SK-N-SH (cell line): ENCODE measurements around the gene PROM1. TPM values are rescaled to one million over a fixed set of nuclear protein-coding genes. Genes with fewer than 3 reads are reported as not detected.

ENCODE experiments used
- CTCF ChIA-PET: fragments of 300-600, 350-600 bp; formaldehyde crosslinking; extraction: SDS; loops from one replicate; lab custom pipeline; 2021; lab: Yijun Ruan, JAX
- POLR2A ChIA-PET: fragments of 350-600 bp; sonication (Branson Sonifier 250); formaldehyde crosslinking; extraction: SDS; loops from one replicate; lab custom pipeline; 2020; ENCODE audit warnings: antibody characterized with exemption, inconsistent platforms; lab: Yijun Ruan, JAX
- DNase-seq: peaks from one replicate; pipeline ENCODE4 v3.0.0; 2012
- H2AFZ ChIP-seq: fragments of 200-600 bp; sonication (generic); 2 replicates; pipeline ENCODE4 v1.8.1; 2016; ENCODE audit warnings: antibody characterized with exemption, mild to moderate bottlenecking, low read depth
- H3F3A ChIP-seq: fragments of 200-600 bp; sonication (generic); replicated peaks from 2 replicates; pipeline ENCODE3; 2016; ENCODE audit warnings: antibody characterized with exemption, mild to moderate bottlenecking; ENCODE audit not compliant: insufficient read depth
- H3K27ac ChIP-seq, 2 experiments: fragments of 200-500 bp in 1 of 2; fragments of 200-600 bp in 1 of 2; sonication (Bioruptor generic) in 1 of 2; sonication (generic), shearing (Covaris generic) in 1 of 2; 2 replicates each; pipeline versions ENCODE4 v1.5.1 to v1.6.1; 2014 to 2016; ENCODE audit warnings: low read depth in 2 of 2, inconsistent platforms in 1 of 2, low read length in 1 of 2, mild to moderate bottlenecking in 1 of 2, mixed read lengths in 1 of 2
- H3K27me3 ChIP-seq: fragments of 200-600 bp; sonication (generic), shearing (Covaris generic); 2 replicates; pipeline ENCODE4 v1.6.1; 2016; ENCODE audit warnings: mixed run types; ENCODE audit not compliant: insufficient read depth
- H3K36me3 ChIP-seq, 2 experiments: fragments of 200-500 bp in 1 of 2; fragments of 200-600 bp in 1 of 2; sonication (Bioruptor generic) in 1 of 2; sonication (generic) in 1 of 2; replicated peaks in 1 of 2; 2 replicates each; pipeline versions ENCODE3 to v1.5.1; 2014 to 2016; ENCODE audit warnings: low read length in 1 of 2, mild to moderate bottlenecking in 1 of 2; ENCODE audit not compliant: insufficient read depth in 2 of 2, control insufficient read depth in 1 of 2
- H3K4me1 ChIP-seq, 2 experiments: fragments of 200-500 bp in 1 of 2; fragments of 200-600 bp in 1 of 2; sonication (Bioruptor generic) in 1 of 2; sonication (generic), shearing (Covaris generic) in 1 of 2; 2 replicates each; pipeline versions ENCODE4 v1.5.1 to v1.6.1; 2014 to 2016; ENCODE audit warnings: low read depth in 1 of 2, low read length in 1 of 2, mixed run types in 1 of 2; ENCODE audit not compliant: insufficient read depth in 2 of 2, control insufficient read depth in 1 of 2
- H3K4me2 ChIP-seq: fragments of 200-600 bp; sonication (generic), shearing (Covaris generic); 2 replicates; pipeline ENCODE4 v1.6.1; 2017; ENCODE audit warnings: mixed run types
- H3K4me3 ChIP-seq, 2 experiments: fragments of 200-500 bp in 1 of 2; fragments of 200-600 bp in 1 of 2; sonication (Bioruptor generic) in 1 of 2; sonication (generic), shearing (Covaris generic) in 1 of 2; 2 replicates each; pipeline versions ENCODE4 v1.5.1 to v1.8.1; 2014 to 2016; ENCODE audit warnings: low read depth in 2 of 2, inconsistent platforms in 1 of 2, low read length in 1 of 2, mild to moderate bottlenecking in 1 of 2, mixed read lengths in 1 of 2, moderate library complexity in 1 of 2
- H3K79me2 ChIP-seq: fragments of 200-600 bp; sonication (generic); 2 replicates; pipeline ENCODE4 v1.8.1; 2017; ENCODE audit warnings: mild to moderate bottlenecking; ENCODE audit not compliant: insufficient read depth
- H3K9ac ChIP-seq: fragments of 200-600 bp; sonication (generic); 2 replicates; pipeline ENCODE4 v1.6.1; 2017; ENCODE audit warnings: mixed run types
- H3K9me2 ChIP-seq: fragments of 200-600 bp; sonication (generic); 2 replicates; pipeline ENCODE4 v1.6.1; 2017; ENCODE audit warnings: mixed run types
- H3K9me3 ChIP-seq: fragments of 200-600 bp; sonication (generic); 2 replicates; pipeline ENCODE4 v1.6.1; 2017; ENCODE audit warnings: mixed run types, mild to moderate bottlenecking, moderate library complexity
- H4K20me1 ChIP-seq: fragments of 200-600 bp; sonication (generic); 2 replicates; pipeline ENCODE4 v1.6.1; 2017; ENCODE audit warnings: mild to moderate bottlenecking, mixed run types; ENCODE audit not compliant: insufficient read depth
- ELF1 ChIP-seq: IDR thresholded peaks from 2 replicates; pipeline ENCODE4 v1.4.0; 2012
- FOXM1 ChIP-seq: IDR thresholded peaks from 2 replicates; pipeline ENCODE4 v1.4.0; 2012; ENCODE audit warnings: low read depth, mild to moderate bottlenecking
- GABPA ChIP-seq: IDR thresholded peaks from 2 replicates; pipeline ENCODE4 v1.4.0; 2012; ENCODE audit warnings: low read depth, mild to moderate bottlenecking
- NFIC ChIP-seq: IDR thresholded peaks from 2 replicates; pipeline ENCODE4 v1.4.0; 2012; ENCODE audit warnings: borderline replicate concordance
- RAD21 ChIP-seq: IDR thresholded peaks from 2 replicates; pipeline ENCODE4 v1.6.1; 2012; ENCODE audit warnings: mild to moderate bottlenecking, low read length
- RCOR1 ChIP-seq: fragments of 150-350 bp; IDR thresholded peaks from 2 replicates; pipeline ENCODE4 v1.6.1; 2017; ENCODE audit warnings: antibody characterized with exemption, low read length
- REST ChIP-seq: IDR thresholded peaks from 2 replicates; pipeline ENCODE4 v1.6.1; 2012; ENCODE audit warnings: mild to moderate bottlenecking, low read depth, low read length, moderate library complexity
- RXRA ChIP-seq: IDR thresholded peaks from 2 replicates; pipeline ENCODE4 v1.4.0; 2012; ENCODE audit warnings: low read depth, mild to moderate bottlenecking, borderline replicate concordance
- SIN3A ChIP-seq: IDR thresholded peaks from 2 replicates; pipeline ENCODE4 v1.6.1; 2012; ENCODE audit warnings: low read depth, mild to moderate bottlenecking, low read length, moderate library complexity, borderline replicate concordance
- USF2 ChIP-seq: fragments of 150-350 bp; IDR thresholded peaks from 2 replicates; pipeline ENCODE4 v1.6.1; 2017; ENCODE audit warnings: antibody characterized with exemption, low read length, low read depth, borderline replicate concordance
- ZBTB33 ChIP-seq: IDR thresholded peaks from 2 replicates; pipeline ENCODE4 v1.4.0; 2012; ENCODE audit warnings: low read depth, borderline replicate concordance
- WGBS: methylation state at CpG from one replicate; pipeline ENCODE4 v1.1.6; 2017; ENCODE audit warnings: low lambda C conversion rate; 5-methylcytosine and 5-hydroxymethylcytosine counted together
- polyA plus RNA-seq, 3 experiments: library from polyadenylated mRNA; depleted of rRNA; stranded (reverse); fragments of >200 nt; gene quantifications; 2 replicates each; pipeline ENCODE4 v1.2.3, GENCODE V29; 2012
- TF ChIP-seq, protein P1 (sequence below): IDR thresholded peaks from 2 replicates; pipeline ENCODE4 v1.4.0; 2012; ENCODE audit warnings: low read depth
- TF ChIP-seq, protein P2 (sequence below): fragments of 150-350 bp; IDR thresholded peaks from 2 replicates; pipeline ENCODE4 v1.6.1; 2016; ENCODE audit warnings: mild to moderate bottlenecking, low read depth, low read length

The PROM1 gene
- polyA plus RNA-seq, 1 of the 3 experiments (the other 2 are of a cell fraction) = not detected

- ChIA-PET CTCF (interaction anchor here (0.9 to 1.2 kb wide), 2 partner anchors 80 to 130 kb away, joined by 3 read pairs; no protein-coding TSS in a partner anchor), POLR2A (no interaction called here)
- DNase-seq = no peak
- Histone ChIP-seq H3K36me3 (no peaks in the 10 kb centered on the region), H3K9ac (no peak overlapping the region), H3K4me3 (no peak overlapping the region), H4K20me1 (no peaks in the 10 kb centered on the region), H3K4me2 (no peak overlapping the region), H3K79me2 (no peaks in the 10 kb centered on the region), H3K9me2 (no peaks in the 10 kb centered on the region), H3K9me3 (no peaks in the 10 kb centered on the region), H3K4me1 (no peaks in the 10 kb centered on the region; a peak in 1 of 4 replicates), H3F3A (no peaks in the 10 kb centered on the region), H3K27ac (no peak overlapping the region), H3K27me3 (peaks cover 7% of the 10 kb centered on the region; the same call in 1 of the 2 replicates), H2AFZ (no peak overlapping the region)
- 65% methylated on average over 5 of the region's 8 CpGs for WGBS
- TF ChIP-seq NFIC (no peak), USF2 (no peak), RAD21 (no peak), FOXM1 (no peak), REST (no peak), RXRA (no peak), RCOR1 (no peak), SIN3A (no peak), ZBTB33 (no peak), ELF1 (no peak), GABPA (no peak)
- TF ChIP-seq, protein P1, sequence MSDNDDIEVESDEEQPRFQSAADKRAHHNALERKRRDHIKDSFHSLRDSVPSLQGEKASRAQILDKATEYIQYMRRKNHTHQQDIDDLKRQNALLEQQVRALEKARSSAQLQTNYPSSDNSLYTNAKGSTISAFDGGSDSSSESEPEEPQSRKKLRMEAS = no peak
- TF ChIP-seq, protein P2, sequence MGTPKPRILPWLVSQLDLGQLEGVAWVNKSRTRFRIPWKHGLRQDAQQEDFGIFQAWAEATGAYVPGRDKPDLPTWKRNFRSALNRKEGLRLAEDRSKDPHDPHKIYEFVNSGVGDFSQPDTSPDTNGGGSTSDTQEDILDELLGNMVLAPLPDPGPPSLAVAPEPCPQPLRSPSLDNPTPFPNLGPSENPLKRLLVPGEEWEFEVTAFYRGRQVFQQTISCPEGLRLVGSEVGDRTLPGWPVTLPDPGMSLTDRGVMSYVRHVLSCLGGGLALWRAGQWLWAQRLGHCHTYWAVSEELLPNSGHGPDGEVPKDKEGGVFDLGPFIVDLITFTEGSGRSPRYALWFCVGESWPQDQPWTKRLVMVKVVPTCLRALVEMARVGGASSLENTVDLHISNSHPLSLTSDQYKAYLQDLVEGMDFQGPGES = no peak
Observed at GRCh38 chr4:16075975-16076757, 7.7 kb downstream of the PROM1 start.
